Activated T-helper 1 cell treated with anti-CD3 and anti-CD28 coated beads, Interleukin-2, amount 50 U/mL, for 16 hours (primary cell): Measurements from ENCODE around the gene LBH.
"Not testable (repeated sequence)": the region's sequence is repeated elsewhere in the genome, so short reads cannot be mapped to it uniquely, and the experiment has no call there.

Source experiments
- DNase-seq, 2 donors: peaks; one replicate each; pipeline ENCODE4 v3.0.0-alpha.2; 2020; ENCODE audit warnings: low read depth in 1 of 2, low spot score in 1 of 2

Gene LBH

GRCh38 chr2:30255466-30256408 is 24.4 kb downstream of the LBH start:
- DNase-seq: no peak

- no peak for DNase-seq
Measured at GRCh38 chr2:30257266-30258214, 26.2 kb downstream of the LBH start.

- no peak for DNase-seq
Measured at GRCh38 chr2:30259071-30259470, 27.7 kb downstream of the LBH start.

- no peak for DNase-seq
Measured at GRCh38 chr2:30259827-30260679, 28.7 kb downstream of the LBH start.

DNA sequence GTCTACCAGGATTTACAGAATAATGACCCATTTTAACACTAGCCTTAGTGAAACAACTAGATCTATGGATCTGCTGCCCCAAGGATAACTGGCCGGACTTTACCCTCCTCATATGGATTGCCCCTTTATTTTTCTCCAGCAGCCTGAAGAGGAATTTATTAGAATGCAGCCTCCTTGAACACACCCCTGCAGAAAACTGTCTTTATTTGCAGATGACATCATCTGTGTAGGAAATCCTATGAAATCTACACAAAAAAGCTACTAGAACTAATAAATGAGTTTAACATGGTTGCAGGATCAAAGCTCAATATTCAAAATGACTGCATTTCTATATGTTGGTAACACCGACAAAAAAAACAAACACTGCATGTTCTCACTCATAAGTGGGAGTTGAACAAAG is 29.6 kb downstream of the LBH start:
- DNase-seq: no peak

GRCh38 chr2:30261695-30262211 is 30.4 kb downstream of the LBH start:
- no peak for DNase-seq

DNA sequence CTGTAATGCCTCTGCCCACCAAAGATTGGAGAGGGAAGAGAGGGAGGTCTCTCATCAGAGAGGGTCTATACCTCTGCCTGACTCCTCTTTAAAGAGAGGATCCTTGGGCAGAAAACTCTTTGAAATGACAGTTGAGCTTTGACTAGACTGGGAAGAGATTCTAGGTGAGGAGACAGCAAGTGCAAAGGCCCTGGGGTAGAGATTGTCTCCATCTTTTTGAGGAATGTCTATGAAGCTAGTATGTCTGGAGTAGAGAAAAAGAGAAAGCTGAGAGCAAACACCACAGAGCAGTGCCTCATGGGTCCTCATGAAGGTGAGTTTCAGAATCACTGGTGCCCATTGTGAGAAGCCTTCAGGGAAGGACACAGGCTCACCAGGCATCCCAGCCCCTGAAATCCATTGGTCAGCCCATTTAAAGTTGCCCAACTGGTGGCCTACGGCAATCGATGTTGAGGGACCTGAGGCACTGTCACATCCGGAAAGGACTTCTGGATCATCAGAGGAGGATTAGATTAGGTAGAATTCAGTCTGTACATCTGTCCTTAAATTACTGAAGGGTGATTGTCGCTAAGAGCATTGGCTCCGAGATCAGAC is 31.5 kb downstream of the LBH start:
- DNase-seq: no peak

DNA sequence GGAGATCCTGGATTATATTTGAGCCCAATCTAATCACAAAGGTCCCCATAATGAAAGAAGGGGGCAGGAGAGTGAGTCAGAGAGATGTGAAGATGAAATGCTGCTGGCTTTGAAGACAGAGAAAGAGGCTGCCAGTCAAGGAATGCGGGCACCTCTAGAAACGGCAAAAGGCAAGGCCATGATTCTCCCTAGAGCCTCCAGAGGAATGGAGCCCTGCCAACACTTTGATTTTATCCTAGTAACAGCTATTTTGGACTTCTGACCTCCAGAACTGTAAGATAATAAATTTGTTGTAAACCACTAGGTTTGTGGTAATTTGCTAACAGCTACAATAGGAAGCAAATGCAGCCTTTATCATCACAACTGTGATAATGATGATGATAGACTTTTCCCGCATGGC is 32.9 kb downstream of the LBH start:
- no peak for DNase-seq

DNA sequence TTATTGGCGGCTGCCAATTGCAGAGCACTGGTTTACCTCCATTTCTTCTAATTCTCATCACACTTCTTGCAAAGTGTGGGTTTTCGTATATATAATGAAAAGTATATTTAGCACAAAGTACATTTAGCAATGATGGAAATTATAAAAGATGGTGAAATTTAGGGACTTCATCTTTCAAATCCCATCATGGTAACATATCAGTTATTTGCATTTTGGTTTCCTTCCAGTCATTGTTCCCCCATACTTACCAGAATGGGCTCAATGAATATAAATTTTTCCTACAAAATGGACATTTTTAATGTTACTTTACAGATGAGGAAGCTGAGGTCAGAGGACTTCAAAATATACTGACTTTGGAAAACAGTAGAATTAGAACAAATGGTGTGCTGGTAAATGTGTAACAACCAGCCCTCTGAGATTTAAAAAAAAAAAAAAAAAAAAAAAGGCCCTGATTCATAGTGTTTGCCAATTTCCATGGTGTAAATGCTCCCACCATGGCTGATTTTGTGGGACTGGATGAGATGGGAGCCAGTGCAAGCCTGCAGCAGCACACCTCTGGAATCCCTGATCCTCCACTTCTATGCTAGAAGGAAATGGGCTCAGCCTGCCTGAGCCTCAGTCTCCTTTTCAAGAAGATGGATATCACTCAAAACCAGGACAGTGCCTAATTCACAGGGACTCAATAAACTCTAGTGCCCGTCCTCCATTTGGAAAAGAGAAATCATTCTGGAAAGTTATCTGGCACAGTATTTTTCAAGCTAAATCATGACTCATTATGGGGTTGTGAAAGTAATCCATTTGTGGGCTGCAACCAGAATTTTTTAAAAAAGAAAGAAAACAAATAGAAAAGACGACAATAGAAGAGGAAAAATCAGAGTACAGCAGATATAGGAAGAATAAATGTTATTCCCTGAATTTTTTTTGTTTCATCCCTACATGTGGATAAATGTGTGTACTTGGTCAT is 34.0 kb downstream of the LBH start:
- DNase-seq: no peak

DNA sequence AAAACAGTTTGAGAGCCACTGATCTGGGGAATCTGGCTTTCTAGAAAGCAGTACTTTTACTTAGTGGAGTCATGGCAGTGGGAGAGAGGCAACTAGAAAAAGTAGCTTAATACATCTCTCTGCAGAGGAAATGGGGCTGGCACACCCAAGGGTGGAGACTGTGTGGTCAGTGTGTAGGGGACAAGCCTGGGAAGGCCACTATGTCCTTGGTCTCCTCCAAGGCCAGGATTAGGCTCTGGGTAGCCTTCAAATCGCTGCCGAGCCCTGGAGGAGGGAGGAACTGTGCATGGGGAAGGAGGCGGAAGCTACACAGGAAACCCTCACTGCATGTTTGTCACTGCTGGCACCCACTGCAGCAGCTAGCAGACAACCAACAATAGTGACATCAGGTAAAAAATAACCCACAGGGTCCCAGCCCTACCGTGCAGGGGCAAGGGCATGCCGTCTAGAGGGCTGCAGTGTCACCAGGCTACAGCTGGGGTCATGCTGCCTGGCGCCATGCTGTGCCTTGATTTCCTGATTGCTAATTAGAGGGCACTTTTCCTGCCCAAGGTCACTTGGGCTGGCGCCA is 34.8 kb downstream of the LBH start:
- peak; percentile 31 to 39 for DNase-seq

DNA sequence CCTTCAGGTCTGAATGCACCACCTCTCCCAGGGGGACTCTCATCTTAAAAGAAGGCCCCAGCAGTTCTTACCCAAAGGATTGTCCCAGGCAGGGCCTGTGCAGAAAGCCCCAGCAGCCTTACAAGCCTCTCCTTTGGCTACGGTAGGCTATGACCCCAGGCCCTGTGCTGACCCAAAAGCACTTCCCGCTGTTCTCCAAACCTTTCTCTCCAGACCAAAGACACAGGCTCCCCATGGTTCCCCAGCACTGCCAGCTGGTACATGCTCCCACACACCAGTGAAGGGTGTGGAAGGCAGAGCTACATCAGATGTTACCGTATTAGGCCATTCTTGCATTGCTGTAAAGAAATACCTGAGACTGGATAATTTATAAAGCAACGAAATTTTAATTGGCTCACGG is 35.4 kb downstream of the LBH start:
- DNase-seq: no peak

DNA sequence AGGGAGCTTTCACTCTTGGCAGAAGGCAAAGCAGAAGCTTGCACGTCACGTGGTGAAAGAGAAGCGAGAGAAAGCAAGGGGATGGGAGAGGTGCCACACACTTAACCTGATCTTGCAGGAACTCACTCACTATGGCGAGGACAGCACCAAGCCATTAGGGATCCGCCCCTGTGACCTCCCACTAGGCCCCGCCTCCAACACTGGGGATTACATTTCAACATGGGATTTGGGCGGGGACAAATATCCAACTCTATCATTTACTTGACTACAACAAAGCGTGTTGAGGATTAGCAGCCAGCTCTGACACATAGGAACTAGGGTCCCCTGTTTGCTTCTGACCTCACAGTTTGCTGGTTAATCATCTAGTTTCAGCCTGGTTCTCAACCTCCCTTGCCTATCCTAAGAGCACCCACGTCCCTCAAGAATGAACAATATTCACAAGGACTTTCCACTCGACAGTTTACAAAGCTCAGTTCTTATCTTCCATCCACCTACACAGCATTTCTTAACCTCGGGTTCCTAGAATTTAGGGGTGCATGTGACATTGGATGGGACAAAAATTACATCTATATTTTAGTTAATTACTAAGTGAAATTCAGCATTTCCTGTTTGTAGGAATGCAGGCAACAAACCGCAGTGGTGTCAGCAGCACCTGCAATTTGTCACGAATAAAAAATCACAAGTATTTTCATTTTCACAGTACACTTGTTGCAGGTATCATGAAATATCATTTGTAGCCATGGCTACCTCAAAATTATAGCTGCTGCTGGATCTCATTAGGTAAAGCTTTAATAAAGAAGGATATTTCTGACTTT is 36.0 kb downstream of the LBH start:
- DNase-seq: peak in 1 of 2 donors; percentile 26

DNA sequence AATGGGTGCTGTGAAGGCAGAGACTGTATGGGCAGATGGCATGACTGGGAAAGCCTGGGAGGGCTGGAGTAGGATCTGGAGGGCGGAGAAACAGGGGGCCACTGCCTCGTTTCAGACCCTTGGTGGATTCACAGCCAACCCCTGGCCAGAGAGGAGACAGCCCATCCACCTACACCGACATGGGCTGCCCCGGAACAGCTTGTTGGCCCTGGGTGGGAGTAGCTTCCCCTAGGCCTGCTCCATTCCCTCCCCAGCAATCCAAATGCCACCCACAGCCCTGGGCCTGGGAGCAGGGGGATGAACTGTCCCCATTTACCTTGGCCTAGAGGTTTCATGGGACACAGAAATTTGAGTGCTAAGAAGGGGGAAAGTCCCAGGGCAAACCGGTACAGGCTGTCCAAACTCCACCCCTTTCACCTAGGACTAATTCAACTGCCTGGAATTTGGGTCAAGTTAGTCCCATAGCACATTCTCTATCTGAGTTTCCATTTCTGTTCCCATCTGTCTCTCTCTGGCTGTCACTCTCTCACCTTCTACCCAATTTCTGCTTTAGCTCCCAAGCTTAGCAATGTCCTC is 37.0 kb downstream of the LBH start:
- no peak for DNase-seq

DNA sequence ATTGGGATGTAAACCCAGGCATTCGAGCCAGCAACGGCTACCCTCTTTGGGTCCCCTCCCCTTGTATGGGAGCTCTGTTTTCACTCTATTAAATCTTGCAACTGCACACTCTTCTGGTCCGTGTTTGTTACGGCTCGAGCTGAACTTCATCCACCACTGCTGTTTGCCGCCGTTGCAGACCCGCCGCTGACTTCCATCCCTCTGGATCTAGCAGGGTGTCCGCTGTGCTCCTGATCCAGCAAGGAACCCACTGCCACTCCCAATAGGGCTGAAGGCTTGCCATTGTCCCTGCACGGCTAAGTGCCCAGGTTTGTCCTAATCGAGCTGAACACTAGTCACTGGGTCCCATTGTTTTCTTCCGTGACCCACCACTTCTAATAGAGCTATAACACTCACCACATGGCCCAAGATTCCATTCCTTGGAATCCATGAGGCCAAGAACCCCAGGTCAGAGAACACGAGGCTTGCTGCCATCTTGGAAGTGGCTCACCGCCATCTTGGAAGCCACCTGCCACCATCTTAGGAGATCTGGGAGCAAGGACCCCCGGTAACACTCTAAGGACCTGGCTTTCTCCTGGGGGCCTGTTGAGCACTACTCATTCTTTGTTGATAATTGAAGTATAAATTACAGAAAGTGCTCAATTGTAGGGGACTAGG is 37.9 kb downstream of the LBH start:
- DNase-seq: not testable (repeated sequence)

DNA sequence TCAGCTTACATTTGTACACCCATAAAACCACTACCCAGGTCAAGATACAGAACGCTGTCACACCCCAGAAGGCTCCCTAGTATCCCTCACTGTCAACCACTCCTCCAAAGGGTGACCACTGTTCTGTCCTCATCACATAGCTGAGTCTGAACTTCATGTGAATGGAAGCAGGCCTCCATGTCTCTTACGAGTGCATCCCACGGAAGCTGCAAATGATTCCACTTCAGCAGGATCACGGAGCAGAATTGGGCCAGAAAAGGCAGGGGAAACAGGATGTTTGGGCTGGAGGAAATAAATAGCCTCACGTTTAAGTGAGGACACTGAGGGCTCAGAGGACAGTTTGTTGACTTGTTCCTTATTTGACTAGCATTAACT is 38.4 kb downstream of the LBH start:
- no peak for DNase-seq

GRCh38 chr2:30270166-30270565 is 38.8 kb downstream of the LBH start:
- DNase-seq: no peak

DNA sequence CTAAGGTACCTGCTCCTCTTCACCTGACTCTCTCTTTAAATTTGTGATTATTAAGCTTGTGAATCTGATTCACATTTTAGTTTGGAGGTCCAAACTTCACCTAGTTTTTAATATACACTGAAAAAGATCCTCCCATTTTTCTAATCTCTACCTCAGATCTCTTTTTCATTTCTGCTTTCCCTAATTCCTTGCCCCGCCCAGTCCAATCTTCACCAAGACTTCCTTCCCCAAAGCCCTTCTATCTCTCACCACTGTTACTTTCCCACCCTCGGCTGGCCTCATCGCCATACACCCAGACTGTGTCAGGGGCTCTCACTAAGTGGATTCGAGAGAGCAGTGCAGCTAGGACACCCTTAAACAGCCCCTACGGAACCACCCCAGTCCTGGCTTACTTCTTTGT is 40.0 kb downstream of the LBH start:
- no peak for DNase-seq
